Kidney glomerular epithelial cell (primary cell): ENCODE results near the gene P2RY4.
"Not testable (repeated sequence)": the region's sequence is repeated elsewhere in the genome, so short reads cannot be mapped to it uniquely, and the experiment has no call there.

ENCODE experiments used
- DNase-seq: peaks from one replicate; lab custom pipeline; 2025; lab: John Stamatoyannopoulos, UW

P2RY4 gene

GRCh38 chrX:70243601-70244000, 16.4 kb downstream of the P2RY4 start:
- DNase-seq: not testable (repeated sequence)

- DNase-seq: no peak
Observed at GRCh38 chrX:70241501-70241900, 18.5 kb downstream of the P2RY4 start.

- no peak for DNase-seq
Observed at GRCh38 chrX:70240751-70241150, 19.3 kb downstream of the P2RY4 start.

GRCh38 chrX:70234355-70234754, 25.6 kb downstream of the P2RY4 start, which contains the start of gene AWAT1:
TSS of gene AWAT1 (plus strand) at chrX:70234655. CDS start at chrX:70234696, 41 bp downstream.
- DNase-seq: no peak

- no peak for DNase-seq
Observed at GRCh38 chrX:70231666-70232065, 28.3 kb downstream of the P2RY4 start.

GRCh38 chrX:70226687-70227086, 33.3 kb downstream of the P2RY4 start:
- DNase-seq: no peak

GRCh38 chrX:70226048-70226447, 34.0 kb downstream of the P2RY4 start:
- no peak for DNase-seq

GRCh38 chrX:70219938-70220764, 39.9 kb downstream of the P2RY4 start:
- DNase-seq: no peak

GRCh38 chrX:70209570-70209969, 50.4 kb downstream of the P2RY4 start:
- not testable (repeated sequence) for DNase-seq

- no peak for DNase-seq
Observed at GRCh38 chrX:70208479-70208878, 51.5 kb downstream of the P2RY4 start.
